Endothelial cell (in vitro differentiated cells): Measurements from ENCODE around the gene PIK3CD. TPM values are rescaled to one million over a fixed set of nuclear protein-coding genes. Genes with fewer than 3 reads are reported as not detected.
"Not testable (repeated sequence)": the region's sequence is repeated elsewhere in the genome, so short reads cannot be mapped to it uniquely, and the experiment has no call there.

Experiments
- DNase-seq: peaks from one replicate; pipeline ENCODE4 v3.0.0; 2021; ENCODE audit warnings: low spot score
- H3K27ac Mint-ChIP-seq: one replicate; pipeline ENCODE4 v1.8.0; 2021; ENCODE audit warnings: mixed read lengths, inconsistent platforms; ENCODE audit not compliant: unreplicated experiment
- H3K27me3 Mint-ChIP-seq: one replicate; pipeline ENCODE4 v1.8.0; 2021; ENCODE audit warnings: mild to moderate bottlenecking, moderate library complexity, mixed read lengths, inconsistent platforms; ENCODE audit not compliant: unreplicated experiment
- H3K36me3 Mint-ChIP-seq: one replicate; pipeline ENCODE4 v1.8.0; 2021; ENCODE audit warnings: mild to moderate bottlenecking, low read depth, mixed read lengths, inconsistent platforms; ENCODE audit not compliant: unreplicated experiment
- H3K4me1 Mint-ChIP-seq: one replicate; pipeline ENCODE4 v1.8.0; 2021; ENCODE audit warnings: mild to moderate bottlenecking, mixed read lengths, inconsistent platforms; ENCODE audit not compliant: unreplicated experiment
- H3K4me3 Mint-ChIP-seq: one replicate; pipeline ENCODE4 v1.8.0; 2021; ENCODE audit warnings: mild to moderate bottlenecking, mixed read lengths, inconsistent platforms; ENCODE audit not compliant: unreplicated experiment
- H3K9me3 Mint-ChIP-seq: one replicate; pipeline ENCODE4 v1.8.0; 2021; ENCODE audit warnings: mixed read lengths, inconsistent platforms; ENCODE audit not compliant: unreplicated experiment
- CTCF ChIP-seq: fragments of 200-600 bp; sonication (generic); IDR thresholded peaks from one replicate; pipeline ENCODE4 v1.5.0; 2021; ENCODE audit warnings: antibody characterized with exemption; ENCODE audit not compliant: unreplicated experiment
- total RNA-seq: library from RNA; stranded (reverse); fragmentation: NEBNext Ultra II Directional; extraction: Animal tissue kit (Norgen Biotek cat#: 25700); gene quantifications from one replicate; pipeline ENCODE4 v1.2.1, GENCODE V29; 2021; ENCODE audit not compliant: unreplicated experiment

Gene PIK3CD
- total RNA-seq, 1 donor from 2014 or later: 30.3 TPM

DNA sequence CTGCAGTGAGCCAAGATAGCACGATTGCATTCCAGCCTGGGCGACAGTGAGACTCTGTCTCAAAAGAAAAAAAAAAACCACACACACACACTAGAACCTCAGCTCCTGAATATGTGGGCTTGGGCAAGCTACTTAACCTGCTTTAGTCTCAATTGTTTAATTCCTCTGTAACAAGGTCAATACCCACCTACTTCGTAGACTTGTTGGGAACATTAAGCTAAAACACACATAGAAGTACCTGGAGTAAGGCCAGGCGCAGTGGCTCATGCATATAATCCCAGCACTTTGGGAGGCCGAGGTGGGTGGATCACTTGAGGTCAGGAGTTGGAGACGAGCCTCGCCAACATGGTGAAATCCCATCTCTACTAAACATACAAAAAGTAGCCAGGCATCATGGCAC is 95.1 kb downstream of the PIK3CD start:
- no peaks in the 10 kb centered on the region for H3K4me1 Mint-ChIP-seq
- no peak overlapping the region for H3K4me3 Mint-ChIP-seq
- DNase-seq: no peak
- peaks cover 28% of the 10 kb centered on the region for H3K36me3 Mint-ChIP-seq
- H3K9me3 Mint-ChIP-seq: no peaks in the 10 kb centered on the region
- H3K27ac Mint-ChIP-seq: no peak overlapping the region
- TF ChIP-seq CTCF: no peak
- no peaks in the 10 kb centered on the region for H3K27me3 Mint-ChIP-seq

- H3K27me3 Mint-ChIP-seq, H3K4me1 Mint-ChIP-seq, H3K9me3 Mint-ChIP-seq, H3K27ac Mint-ChIP-seq, DNase-seq: not testable (repeated sequence)
- Mint-ChIP-seq H3K4me3 (peak overlapping the region; percentile 33), H3K36me3 (peaks cover 25% of the 10 kb centered on the region)
Measured at GRCh38 chr1:9748391-9748790, 96.9 kb downstream of the PIK3CD start.

- H3K27me3 Mint-ChIP-seq: no peaks in the 10 kb centered on the region
- DNase-seq: no peak
- no peaks in the 10 kb centered on the region for H3K9me3 Mint-ChIP-seq
- no peaks in the 10 kb centered on the region for H3K4me1 Mint-ChIP-seq
- no peak overlapping the region for H3K4me3 Mint-ChIP-seq
- no peak overlapping the region for H3K27ac Mint-ChIP-seq
- peaks cover 21% of the 10 kb centered on the region for H3K36me3 Mint-ChIP-seq
- no peak for TF ChIP-seq CTCF
Measured at GRCh38 chr1:9749361-9749760, 97.8 kb downstream of the PIK3CD start.

DNA sequence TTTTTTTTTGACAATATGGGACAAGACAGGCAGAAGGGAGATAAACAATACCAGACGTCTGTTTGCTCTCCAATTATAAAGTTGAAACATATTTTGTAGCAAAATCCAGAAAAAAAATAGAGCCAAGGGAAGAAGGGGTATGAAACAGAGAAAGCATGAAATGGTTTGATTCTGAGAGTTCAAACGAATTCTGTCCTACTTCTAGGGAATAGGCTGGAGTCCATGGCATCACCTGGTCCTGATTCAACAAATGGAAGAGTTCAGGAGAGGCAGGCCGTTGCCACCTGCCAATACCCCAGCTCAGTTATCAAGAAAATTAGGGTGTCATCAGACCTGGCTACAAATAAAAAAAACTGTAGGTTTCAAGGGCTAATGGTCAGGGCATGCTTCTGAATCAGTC is 100.4 kb downstream of the PIK3CD start:
- Mint-ChIP-seq H3K36me3 (peaks cover 21% of the 10 kb centered on the region), H3K4me1 (peaks cover 12% of the 10 kb centered on the region), H3K27ac (no peak overlapping the region), H3K9me3 (no peaks in the 10 kb centered on the region), H3K27me3 (no peaks in the 10 kb centered on the region), H3K4me3 (no peak overlapping the region)
- no peak for DNase-seq
- no peak for TF ChIP-seq CTCF

DNA sequence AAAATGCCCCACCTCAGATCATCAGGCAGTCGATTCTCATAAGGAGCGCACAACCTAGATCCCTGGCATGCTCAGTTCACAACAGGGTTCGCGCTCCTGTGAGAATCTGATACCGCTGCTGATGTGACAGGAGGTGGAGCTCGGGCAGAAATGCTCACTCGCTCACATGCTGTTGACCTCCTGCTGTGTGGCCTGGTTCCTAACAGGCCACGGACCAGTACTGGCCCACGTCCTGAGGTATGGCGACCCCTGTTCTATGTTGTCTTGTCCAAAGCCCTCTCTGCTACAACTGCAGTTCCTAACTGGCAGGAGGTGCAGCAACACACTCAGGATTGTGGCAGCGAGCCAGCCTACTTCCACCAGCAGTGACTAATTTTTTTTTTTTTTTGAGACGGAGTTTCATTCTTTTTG is 101.6 kb downstream of the PIK3CD start:
- Mint-ChIP-seq H3K9me3 (no peaks in the 10 kb centered on the region), H3K4me3 (no peak overlapping the region), H3K4me1 (peaks cover 12% of the 10 kb centered on the region), H3K36me3 (peaks cover 21% of the 10 kb centered on the region), H3K27me3 (no peaks in the 10 kb centered on the region), H3K27ac (no peak overlapping the region)
- DNase-seq: no peak
- TF ChIP-seq CTCF: no peak
